WTC11 (cell line): ENCODE measurements around the gene TAS2R16. TPM values are rescaled to one million over a fixed set of nuclear protein-coding genes. Genes with fewer than 3 reads are reported as not detected.
"Not testable (repeated sequence)": the region's sequence is repeated elsewhere in the genome, so short reads cannot be mapped to it uniquely, and the experiment has no call there.

Experiments
- ATAC-seq: fragments of 200-7000 bp; cut with Tn5 transposase; 2 replicates; pipeline ENCODE4 v1.10.0; 2021; ENCODE audit warnings: mild to moderate bottlenecking, moderate library complexity
- CTCF ChIA-PET: fragments of 300-600 bp; sonication (Branson Sonifier 250); formaldehyde crosslinking; loops from one replicate; lab custom pipeline; 2021; ENCODE audit warnings: antibody characterized with exemption; lab: Charles Lee
- POLR2A ChIA-PET: fragments of 350-600 bp; sonication (Branson Sonifier 250); formaldehyde crosslinking; loops from one replicate; lab custom pipeline; 2021; ENCODE audit warnings: antibody characterized with exemption; lab: Charles Lee
- DNase-seq: peaks from one replicate; pipeline ENCODE4 v3.0.0; 2021; ENCODE audit warnings: low spot score
- H3K27ac Mint-ChIP-seq: 2 replicates; pipeline ENCODE4 v1.8.0; 2021; ENCODE audit warnings: mixed read lengths
- H3K27me3 Mint-ChIP-seq: 2 replicates; pipeline ENCODE4 v1.8.0; 2021; ENCODE audit warnings: low read depth, mild to moderate bottlenecking, moderate library complexity, mixed read lengths
- H3K36me3 Mint-ChIP-seq: 2 replicates; pipeline ENCODE4 v1.8.0; 2021; ENCODE audit warnings: mixed read lengths
- H3K4me1 Mint-ChIP-seq: 2 replicates; pipeline ENCODE4 v1.8.0; 2022; ENCODE audit warnings: mixed read lengths
- H3K4me3 Mint-ChIP-seq: 2 replicates; pipeline ENCODE4 v1.8.0; 2021; ENCODE audit warnings: mild to moderate bottlenecking, moderate library complexity, mixed read lengths
- H3K9me3 Mint-ChIP-seq: 2 replicates; pipeline ENCODE4 v1.8.0; 2021; ENCODE audit warnings: mixed read lengths
- AFF4 ChIP-seq: sonication (generic); formaldehyde crosslinking; IDR thresholded peaks from 2 replicates; pipeline ENCODE4 v1.8.1; 2023; ENCODE audit warnings: mild to moderate bottlenecking, missing genetic modification reagents, borderline replicate concordance
- ATF1 ChIP-seq: sonication (generic); formaldehyde crosslinking; IDR thresholded peaks from 2 replicates; pipeline ENCODE4 v1.8.1; 2023; ENCODE audit warnings: mild to moderate bottlenecking, moderate library complexity, missing genetic modification reagents
- E2F4 ChIP-seq: sonication (generic); formaldehyde crosslinking; IDR thresholded peaks from 2 replicates; pipeline ENCODE4 v1.8.1; 2022; ENCODE audit warnings: low read depth, mild to moderate bottlenecking, moderate library complexity, missing genetic modification reagents, borderline replicate concordance
- E2F5 ChIP-seq: sonication (generic); formaldehyde crosslinking; IDR thresholded peaks from 2 replicates; pipeline ENCODE4 v1.8.1; 2022; ENCODE audit warnings: mild to moderate bottlenecking, moderate library complexity, missing genetic modification reagents
- EMX1 ChIP-seq: fragments of 250-450 bp; sonication (Bioruptor Pico); IDR thresholded peaks from 2 replicates; pipeline ENCODE4 v1.8.0; 2021; ENCODE audit warnings: mild to moderate bottlenecking
- FOXP1 ChIP-seq: sonication (generic); formaldehyde crosslinking; IDR thresholded peaks from 2 replicates; pipeline ENCODE4 v1.8.0; 2022; ENCODE audit warnings: missing genetic modification reagents, mild to moderate bottlenecking, moderate library complexity, borderline replicate concordance
- IRF1 ChIP-seq: sonication (generic); formaldehyde crosslinking; IDR thresholded peaks from 2 replicates; pipeline ENCODE4 v1.8.0; 2023; ENCODE audit warnings: missing genetic modification reagents
- MLX ChIP-seq: sonication (generic); formaldehyde crosslinking; IDR thresholded peaks from 2 replicates; pipeline ENCODE4 v1.8.1; 2023; ENCODE audit warnings: mild to moderate bottlenecking, missing genetic modification reagents, moderate library complexity
- MYBL2 ChIP-seq: sonication (generic); formaldehyde crosslinking; IDR thresholded peaks from 2 replicates; pipeline ENCODE4 v1.8.1; 2023; ENCODE audit warnings: mild to moderate bottlenecking, moderate library complexity, missing genetic modification reagents
- NR2C2 ChIP-seq: sonication (generic); formaldehyde crosslinking; IDR thresholded peaks from 2 replicates; pipeline ENCODE4 v1.8.0; 2022; ENCODE audit warnings: mild to moderate bottlenecking, missing genetic modification reagents
- OVOL2 ChIP-seq: fragments of 250-450 bp; sonication (Bioruptor Pico); IDR thresholded peaks from 2 replicates; pipeline ENCODE4 v1.9.0; 2021; ENCODE audit warnings: mild to moderate bottlenecking, borderline replicate concordance
- RELA ChIP-seq: sonication (generic); formaldehyde crosslinking; IDR thresholded peaks from 2 replicates; pipeline ENCODE4 v1.8.1; 2022; ENCODE audit warnings: missing genetic modification reagents, mild to moderate bottlenecking, borderline replicate concordance
- SMAD3 ChIP-seq: sonication (generic); formaldehyde crosslinking; IDR thresholded peaks from 2 replicates; pipeline ENCODE4 v1.8.0; 2022; ENCODE audit warnings: missing genetic modification reagents, mild to moderate bottlenecking, borderline replicate concordance
- TCF7 ChIP-seq: sonication (generic); formaldehyde crosslinking; IDR thresholded peaks from 2 replicates; pipeline ENCODE4 v1.8.0; 2022; ENCODE audit warnings: mild to moderate bottlenecking, low read depth, missing genetic modification reagents, moderate library complexity
- TP53 ChIP-seq: sonication (generic); formaldehyde crosslinking; IDR thresholded peaks from 2 replicates; pipeline ENCODE4 v1.8.1; 2023; ENCODE audit warnings: mild to moderate bottlenecking, missing genetic modification reagents
- ZBTB21 ChIP-seq: sonication (generic); formaldehyde crosslinking; IDR thresholded peaks from 2 replicates; pipeline ENCODE4 v1.8.1; 2023; ENCODE audit warnings: mild to moderate bottlenecking, missing genetic modification reagents, borderline replicate concordance
- ZBTB43 ChIP-seq: sonication (generic); formaldehyde crosslinking; IDR thresholded peaks from 2 replicates; pipeline ENCODE4 v1.8.1; 2023; ENCODE audit warnings: mild to moderate bottlenecking, missing genetic modification reagents
- ZNF121 ChIP-seq: sonication (generic); formaldehyde crosslinking; IDR thresholded peaks from 2 replicates; pipeline ENCODE4 v1.8.0; 2023; ENCODE audit warnings: missing genetic modification reagents
- ZNF416 ChIP-seq: fragments of 250-450 bp; sonication (Bioruptor Pico); IDR thresholded peaks from 2 replicates; pipeline ENCODE4 v1.9.0; 2021; ENCODE audit warnings: mild to moderate bottlenecking, inconsistent platforms
- total RNA-seq: library from RNA; stranded (reverse); gene quantifications from 3 replicates; pipeline ENCODE4 v1.2.3, GENCODE V29; 2021

TAS2R16 gene
- total RNA-seq, 1 experiment from 2014 or later = not detected

GRCh38 chr7:122965306-122965705 lies 30.2 kb downstream of the TAS2R16 start:
- DNase-seq = no peak
- POLR2A ChIA-PET = no interaction called here
- H3K4me3 Mint-ChIP-seq = no peak overlapping the region
- no peaks in the 10 kb centered on the region for H3K9me3 Mint-ChIP-seq
- H3K4me1 Mint-ChIP-seq = peaks cover 16% of the 10 kb centered on the region
- H3K36me3 Mint-ChIP-seq = no peaks in the 10 kb centered on the region
- no peak for ATAC-seq
- H3K27me3 Mint-ChIP-seq = no peaks in the 10 kb centered on the region
- TF ChIP-seq ZBTB21 (CRISPR knock-in tag) (no peak), ZNF416 (CRISPR knock-in tag) (no peak), NR2C2 (no peak), ZBTB43 (CRISPR knock-in tag) (no peak), MYBL2 (CRISPR knock-in tag) (no peak), TCF7 (CRISPR knock-in tag) (no peak), OVOL2 (no peak), RELA (CRISPR knock-in tag) (no peak)
- CTCF ChIA-PET = no interaction called here
- no peak overlapping the region for H3K27ac Mint-ChIP-seq

- H3K27me3 Mint-ChIP-seq, H3K9me3 Mint-ChIP-seq, H3K4me1 Mint-ChIP-seq, H3K36me3 Mint-ChIP-seq, H3K27ac Mint-ChIP-seq, H3K4me3 Mint-ChIP-seq, ATAC-seq, POLR2A ChIA-PET, DNase-seq, CTCF ChIA-PET: not testable (repeated sequence)
Measured at GRCh38 chr7:122953678-122954077, 41.8 kb downstream of the TAS2R16 start.

- DNase-seq (no peak), ATAC-seq (no peak)
- CTCF ChIA-PET = no interaction called here
- Mint-ChIP-seq H3K36me3 (no peaks in the 10 kb centered on the region), H3K4me3 (no peak overlapping the region), H3K4me1 (peaks cover 5% of the 10 kb centered on the region; the same call in 1 of the 2 replicates), H3K27me3 (no peaks in the 10 kb centered on the region), H3K9me3 (no peaks in the 10 kb centered on the region), H3K27ac (no peak overlapping the region)
- TF ChIP-seq IRF1 (no peak), E2F5 (no peak), ZNF121 (CRISPR knock-in tag) (no peak), AFF4 (CRISPR knock-in tag) (no peak)
- POLR2A ChIA-PET = no interaction called here
Measured at GRCh38 chr7:122951006-122951405, 44.5 kb downstream of the TAS2R16 start.

GRCh38 chr7:122949186-122949585 lies 46.3 kb downstream of the TAS2R16 start:
- CTCF ChIA-PET = interaction anchor here (1.5 kb wide), 1 partner anchor 146 kb away, joined by 3 read pairs; no protein-coding TSS in a partner anchor
- H3K4me1 Mint-ChIP-seq = peaks cover 5% of the 10 kb centered on the region; the same call in 1 of the 2 replicates
- H3K9me3 Mint-ChIP-seq = no peaks in the 10 kb centered on the region
- no peak overlapping the region for H3K27ac Mint-ChIP-seq
- DNase-seq (no peak), ATAC-seq (no peak)
- POLR2A ChIA-PET = no interaction called here
- H3K36me3 Mint-ChIP-seq = no peaks in the 10 kb centered on the region
- no peaks in the 10 kb centered on the region for H3K27me3 Mint-ChIP-seq
- H3K4me3 Mint-ChIP-seq = no peak overlapping the region
- TF ChIP-seq TP53 (CRISPR knock-in tag) = no peak
- TF ChIP-seq SMAD3 (CRISPR knock-in tag) = no peak
- TF ChIP-seq FOXP1 (CRISPR knock-in tag) = no peak
- no peak for TF ChIP-seq ZNF121 (CRISPR knock-in tag)
- no peak for TF ChIP-seq ATF1
- TF ChIP-seq E2F4 (CRISPR knock-in tag) = no peak
- TF ChIP-seq MLX (CRISPR knock-in tag) = no peak
- TF ChIP-seq EMX1 = no peak
